ENCODE measurements around the gene ZNF584. TPM values are rescaled to one million over a fixed set of nuclear protein-coding genes. Genes with fewer than 3 reads are reported as not detected.

The ZNF584 gene
- total RNA-seq, 1 donor from 2014 or later = 18.2 TPM

- Mint-ChIP-seq H3K36me3 (peaks cover 29% of the 10 kb centered on the region), H3K27me3 (peaks cover 16% of the 10 kb centered on the region), H3K4me1 (ENCODE audit: unreplicated experiment) (peaks cover 15% of the 10 kb centered on the region), H3K9me3 (no peaks in the 10 kb centered on the region), H3K27ac (peak overlapping the region; percentile 74), H3K4me3 (no peak overlapping the region)
- TF ChIP-seq, protein P1, sequence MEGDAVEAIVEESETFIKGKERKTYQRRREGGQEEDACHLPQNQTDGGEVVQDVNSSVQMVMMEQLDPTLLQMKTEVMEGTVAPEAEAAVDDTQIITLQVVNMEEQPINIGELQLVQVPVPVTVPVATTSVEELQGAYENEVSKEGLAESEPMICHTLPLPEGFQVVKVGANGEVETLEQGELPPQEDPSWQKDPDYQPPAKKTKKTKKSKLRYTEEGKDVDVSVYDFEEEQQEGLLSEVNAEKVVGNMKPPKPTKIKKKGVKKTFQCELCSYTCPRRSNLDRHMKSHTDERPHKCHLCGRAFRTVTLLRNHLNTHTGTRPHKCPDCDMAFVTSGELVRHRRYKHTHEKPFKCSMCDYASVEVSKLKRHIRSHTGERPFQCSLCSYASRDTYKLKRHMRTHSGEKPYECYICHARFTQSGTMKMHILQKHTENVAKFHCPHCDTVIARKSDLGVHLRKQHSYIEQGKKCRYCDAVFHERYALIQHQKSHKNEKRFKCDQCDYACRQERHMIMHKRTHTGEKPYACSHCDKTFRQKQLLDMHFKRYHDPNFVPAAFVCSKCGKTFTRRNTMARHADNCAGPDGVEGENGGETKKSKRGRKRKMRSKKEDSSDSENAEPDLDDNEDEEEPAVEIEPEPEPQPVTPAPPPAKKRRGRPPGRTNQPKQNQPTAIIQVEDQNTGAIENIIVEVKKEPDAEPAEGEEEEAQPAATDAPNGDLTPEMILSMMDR (conservative IDR thresholded peaks at IDR 0.05) = no peak
- no peak for DNase-seq (ENCODE audit: extremely low spot score, unreplicated experiment)
Measured at GRCh38 chr19:58392945-58393724, 15.3 kb upstream of the ZNF584 start.

DNA sequence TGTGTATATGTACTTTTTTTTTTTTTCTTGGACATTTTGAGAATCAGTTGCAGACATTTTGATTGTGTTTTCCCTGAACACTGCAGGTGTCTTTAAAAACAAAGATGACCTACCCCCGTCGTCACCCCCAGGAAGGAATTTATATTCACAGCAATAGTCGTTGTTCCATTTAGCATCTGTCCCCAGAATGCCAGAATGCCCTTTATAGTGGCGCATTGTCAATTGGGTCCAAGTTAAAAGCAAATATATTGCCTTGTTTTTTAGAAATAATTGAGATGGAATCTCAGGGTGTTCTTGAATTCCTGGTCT, 14.8 kb upstream of the ZNF584 start:
- peaks cover 29% of the 10 kb centered on the region for H3K36me3 Mint-ChIP-seq
- H3K27me3 Mint-ChIP-seq = peaks cover 16% of the 10 kb centered on the region
- no peaks in the 10 kb centered on the region for H3K9me3 Mint-ChIP-seq
- DNase-seq (ENCODE audit: extremely low spot score, unreplicated experiment) = no peak
- TF ChIP-seq, protein P1 (conservative IDR thresholded peaks at IDR 0.05) = no peak
- no peak overlapping the region for H3K27ac Mint-ChIP-seq
- H3K4me3 Mint-ChIP-seq = no peak overlapping the region
- H3K4me1 Mint-ChIP-seq (ENCODE audit: unreplicated experiment) = peaks cover 13% of the 10 kb centered on the region

DNA sequence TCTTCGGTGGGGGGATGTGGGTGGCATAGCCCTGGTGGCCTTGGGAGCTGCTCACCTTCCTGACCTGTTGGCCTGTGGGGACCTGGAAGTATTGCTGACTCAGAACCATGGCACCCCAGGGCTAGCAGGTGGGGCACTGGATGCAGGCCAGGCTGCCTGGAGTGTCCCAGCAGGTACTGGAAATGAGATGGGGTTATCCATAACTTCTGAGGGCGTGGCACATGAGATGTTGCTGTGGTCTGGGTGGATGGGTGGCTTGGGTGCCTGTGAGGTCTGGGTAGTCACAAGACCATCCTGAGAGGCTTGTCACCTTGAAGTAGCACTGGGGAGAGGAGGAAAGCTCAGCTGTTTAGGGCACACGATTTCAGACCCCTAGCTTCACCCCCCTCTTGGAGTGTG, 13.6 kb upstream of the ZNF584 start:
- no peak for DNase-seq (ENCODE audit: extremely low spot score, unreplicated experiment)
- Mint-ChIP-seq H3K9me3 (no peaks in the 10 kb centered on the region), H3K27me3 (peaks cover 16% of the 10 kb centered on the region), H3K36me3 (peaks cover 21% of the 10 kb centered on the region), H3K4me1 (ENCODE audit: unreplicated experiment) (peaks cover 8% of the 10 kb centered on the region), H3K4me3 (peak overlapping the region; percentile 54), H3K27ac (peak overlapping the region; percentile 81)
- TF ChIP-seq, protein P1 (conservative IDR thresholded peaks at IDR 0.05) = no peak

DNA sequence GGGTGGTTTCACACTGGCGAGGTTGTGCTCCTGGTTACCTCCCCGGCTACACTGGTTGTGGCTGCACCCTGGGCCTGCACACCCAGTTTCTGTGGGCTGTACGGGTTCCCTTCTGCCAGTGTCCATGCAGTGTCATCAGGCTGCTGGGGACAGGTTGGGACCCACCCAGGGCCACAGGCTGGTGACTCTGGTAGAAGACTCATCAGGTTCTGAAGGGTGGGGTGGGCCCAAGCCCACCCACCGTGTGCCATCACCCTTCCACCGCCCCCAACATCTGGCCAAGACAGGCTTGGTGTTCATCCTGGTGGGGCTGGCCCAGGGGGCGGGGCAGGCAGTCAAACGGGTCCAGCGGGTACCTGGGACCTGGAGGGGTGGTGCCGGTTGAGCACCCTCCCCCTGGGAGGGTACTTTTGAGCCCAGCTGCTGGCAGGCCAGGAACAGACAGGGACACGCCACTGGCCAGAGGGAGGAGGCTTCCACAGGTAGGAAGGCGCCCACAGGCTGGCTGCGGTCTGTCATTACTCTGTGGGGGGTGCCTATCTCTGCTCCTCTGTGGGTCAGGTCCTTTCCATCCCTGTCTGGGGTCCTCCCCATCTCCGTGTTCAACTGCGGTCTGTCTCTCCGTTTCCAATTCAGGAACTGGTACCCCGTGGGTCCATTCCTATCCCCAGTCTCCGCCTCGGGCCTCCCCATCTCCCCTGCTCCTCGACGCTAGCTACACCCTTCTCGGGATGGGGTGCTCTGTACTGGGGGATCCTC, 13.1 kb upstream of the ZNF584 start, which contains the start of gene RNF225:
TSS of gene RNF225 (plus strand) at position 437 of the 759 bp plus-strand sequence. CDS start 434 bp downstream, outside the sequence.
- TF ChIP-seq, protein P1 (conservative IDR thresholded peaks at IDR 0.05) = no peak
- peak within 1 kb of the TSS; percentile 81 for H3K27ac Mint-ChIP-seq
- peaks cover 16% of the 10 kb centered on the region for H3K27me3 Mint-ChIP-seq
- peaks cover 8% of the 10 kb centered on the region for H3K4me1 Mint-ChIP-seq (ENCODE audit: unreplicated experiment)
- H3K4me3 Mint-ChIP-seq = peak within 1 kb of the TSS; percentile 82
- peaks cover 21% of the 10 kb centered on the region for H3K36me3 Mint-ChIP-seq
- no peak for DNase-seq (ENCODE audit: extremely low spot score, unreplicated experiment)
- no peaks in the 10 kb centered on the region for H3K9me3 Mint-ChIP-seq

- H3K27ac Mint-ChIP-seq = peak overlapping the region; percentile 75
- peaks cover 17% of the 10 kb centered on the region for H3K27me3 Mint-ChIP-seq
- DNase-seq (ENCODE audit: extremely low spot score, unreplicated experiment) = no peak
- TF ChIP-seq, protein P1 (conservative IDR thresholded peaks at IDR 0.05) = no peak
- peaks cover 12% of the 10 kb centered on the region for H3K4me1 Mint-ChIP-seq (ENCODE audit: unreplicated experiment)
- H3K4me3 Mint-ChIP-seq = peak overlapping the region; percentile 82
- no peaks in the 10 kb centered on the region for H3K9me3 Mint-ChIP-seq
- H3K36me3 Mint-ChIP-seq = peaks cover 18% of the 10 kb centered on the region
Measured at GRCh38 chr19:58395979-58396627, 12.3 kb upstream of the ZNF584 start.

Data from type B pancreatic cell (in vitro differentiated cells).